H1 (cell line): ENCODE results near the gene MELK. TPM values are rescaled to one million over a fixed set of nuclear protein-coding genes. Genes with fewer than 3 reads are reported as not detected.

ENCODE experiments used
- ATF3 ChIP-seq: IDR thresholded peaks from 2 replicates; pipeline ENCODE4 v1.6.1; 2011; ENCODE audit warnings: low read depth, mild to moderate bottlenecking, low read length; ENCODE audit not compliant: insufficient read depth
- GABPA ChIP-seq: IDR thresholded peaks from 2 replicates; pipeline ENCODE4 v1.6.1; 2011; ENCODE audit warnings: mild to moderate bottlenecking, low read length, moderate library complexity, borderline replicate concordance; ENCODE audit not compliant: insufficient read depth
- JUN ChIP-seq: IDR thresholded peaks from 2 replicates; pipeline ENCODE4 v1.6.1; 2011; ENCODE audit warnings: low read depth, mild to moderate bottlenecking, improper control_type of control experiment, low read length
- KDM1A ChIP-seq: fragments of 200-600, 300-600 bp; sonication (generic); IDR thresholded peaks from 2 replicates; pipeline ENCODE4 v1.7.1; 2016; ENCODE audit warnings: mild to moderate bottlenecking, low read length, borderline replicate concordance
- POLR2AphosphoS5 ChIP-seq: IDR thresholded peaks from 2 replicates; pipeline ENCODE4 v1.6.1; 2011; ENCODE audit warnings: low read depth, low read length
- POU5F1 ChIP-seq: IDR thresholded peaks from 2 replicates; pipeline ENCODE4 v1.6.1; 2011; ENCODE audit warnings: low read depth, mild to moderate bottlenecking, low read length, moderate library complexity
- RNF2 ChIP-seq: fragments of 200-900, 300-1000 bp; sonication (generic); IDR thresholded peaks from 2 replicates; pipeline ENCODE4 v1.7.1; 2016; ENCODE audit warnings: borderline replicate concordance, low read depth, mild to moderate bottlenecking, antibody characterized with exemption, low read length; ENCODE audit not compliant: poor library complexity, severe bottlenecking; ENCODE audit errors: missing control alignments
- SIX5 ChIP-seq: IDR thresholded peaks from 2 replicates; pipeline ENCODE4 v1.6.1; 2011; ENCODE audit warnings: mild to moderate bottlenecking, low read depth, low read length
- SP1 ChIP-seq: IDR thresholded peaks from 2 replicates; pipeline ENCODE4 v1.6.1; 2011; ENCODE audit warnings: low read depth, low read length
- YY1 ChIP-seq: IDR thresholded peaks from 2 replicates; pipeline ENCODE4 v1.6.1; 2011; ENCODE audit warnings: low read depth, mild to moderate bottlenecking, low read length
- polyA plus RNA-seq, 7 experiments: library from polyadenylated mRNA; depleted of rRNA in 3 of 7; stranded (reverse) in 5 of 7; unstranded in 2 of 7; fragments of >200 nt in 5 of 7; fragments of 200-250 nt in 2 of 7; gene quantifications; 1 replicate in 5 of 7; 2 replicates in 1 of 7; 4 replicates in 1 of 7; pipeline versions ENCODE4 v1.2.1 to v1.2.3, GENCODE V29; 2011 to 2013; ENCODE audit warnings: missing spikeins in 2 of 7, mixed read lengths in 2 of 7
- total RNA-seq: library from RNA; stranded (reverse); fragmentation: NEBNext Ultra II Directional; extraction: Animal tissue kit (Norgen Biotek cat#: 25700); gene quantifications from 2 replicates; pipeline ENCODE4 v1.2.1, GENCODE V29; 2021
- TF ChIP-seq, protein P1 (sequence below): fragments of 300-600 bp; sonication (generic); IDR thresholded peaks from 2 replicates; pipeline ENCODE4 v1.7.1; 2012; ENCODE audit warnings: low read length, moderate library complexity, mild to moderate bottlenecking, inconsistent platforms; ENCODE audit not compliant: insufficient replicate concordance

MELK gene
- total and polyA plus RNA-seq, 2 of the 8 experiments (the other 6 are each of a cell fraction or from before 2014, with no cell fraction given) = 26.2 to 53.1 TPM

DNA sequence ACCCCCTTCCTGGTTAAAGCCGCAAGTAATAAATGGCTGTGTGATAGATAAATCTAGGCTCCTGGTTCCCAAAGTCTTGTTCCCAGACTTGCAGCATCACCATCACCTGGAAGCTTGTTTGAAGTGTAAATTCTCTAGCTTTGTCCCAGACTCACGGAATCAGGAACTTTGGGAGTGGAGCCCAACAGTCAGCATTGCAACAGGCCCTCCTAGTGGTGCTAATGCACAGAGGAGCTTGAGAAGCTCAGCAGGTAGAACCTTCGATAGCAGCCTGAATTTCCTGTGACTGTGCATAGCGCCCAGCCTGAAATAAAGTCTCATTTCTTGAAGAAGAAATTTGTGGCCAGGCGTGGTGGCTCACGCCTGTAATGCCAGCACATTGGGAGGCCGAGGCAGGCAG lies 30.3 kb upstream of the MELK start (continued):
- TF ChIP-seq, protein P1, sequence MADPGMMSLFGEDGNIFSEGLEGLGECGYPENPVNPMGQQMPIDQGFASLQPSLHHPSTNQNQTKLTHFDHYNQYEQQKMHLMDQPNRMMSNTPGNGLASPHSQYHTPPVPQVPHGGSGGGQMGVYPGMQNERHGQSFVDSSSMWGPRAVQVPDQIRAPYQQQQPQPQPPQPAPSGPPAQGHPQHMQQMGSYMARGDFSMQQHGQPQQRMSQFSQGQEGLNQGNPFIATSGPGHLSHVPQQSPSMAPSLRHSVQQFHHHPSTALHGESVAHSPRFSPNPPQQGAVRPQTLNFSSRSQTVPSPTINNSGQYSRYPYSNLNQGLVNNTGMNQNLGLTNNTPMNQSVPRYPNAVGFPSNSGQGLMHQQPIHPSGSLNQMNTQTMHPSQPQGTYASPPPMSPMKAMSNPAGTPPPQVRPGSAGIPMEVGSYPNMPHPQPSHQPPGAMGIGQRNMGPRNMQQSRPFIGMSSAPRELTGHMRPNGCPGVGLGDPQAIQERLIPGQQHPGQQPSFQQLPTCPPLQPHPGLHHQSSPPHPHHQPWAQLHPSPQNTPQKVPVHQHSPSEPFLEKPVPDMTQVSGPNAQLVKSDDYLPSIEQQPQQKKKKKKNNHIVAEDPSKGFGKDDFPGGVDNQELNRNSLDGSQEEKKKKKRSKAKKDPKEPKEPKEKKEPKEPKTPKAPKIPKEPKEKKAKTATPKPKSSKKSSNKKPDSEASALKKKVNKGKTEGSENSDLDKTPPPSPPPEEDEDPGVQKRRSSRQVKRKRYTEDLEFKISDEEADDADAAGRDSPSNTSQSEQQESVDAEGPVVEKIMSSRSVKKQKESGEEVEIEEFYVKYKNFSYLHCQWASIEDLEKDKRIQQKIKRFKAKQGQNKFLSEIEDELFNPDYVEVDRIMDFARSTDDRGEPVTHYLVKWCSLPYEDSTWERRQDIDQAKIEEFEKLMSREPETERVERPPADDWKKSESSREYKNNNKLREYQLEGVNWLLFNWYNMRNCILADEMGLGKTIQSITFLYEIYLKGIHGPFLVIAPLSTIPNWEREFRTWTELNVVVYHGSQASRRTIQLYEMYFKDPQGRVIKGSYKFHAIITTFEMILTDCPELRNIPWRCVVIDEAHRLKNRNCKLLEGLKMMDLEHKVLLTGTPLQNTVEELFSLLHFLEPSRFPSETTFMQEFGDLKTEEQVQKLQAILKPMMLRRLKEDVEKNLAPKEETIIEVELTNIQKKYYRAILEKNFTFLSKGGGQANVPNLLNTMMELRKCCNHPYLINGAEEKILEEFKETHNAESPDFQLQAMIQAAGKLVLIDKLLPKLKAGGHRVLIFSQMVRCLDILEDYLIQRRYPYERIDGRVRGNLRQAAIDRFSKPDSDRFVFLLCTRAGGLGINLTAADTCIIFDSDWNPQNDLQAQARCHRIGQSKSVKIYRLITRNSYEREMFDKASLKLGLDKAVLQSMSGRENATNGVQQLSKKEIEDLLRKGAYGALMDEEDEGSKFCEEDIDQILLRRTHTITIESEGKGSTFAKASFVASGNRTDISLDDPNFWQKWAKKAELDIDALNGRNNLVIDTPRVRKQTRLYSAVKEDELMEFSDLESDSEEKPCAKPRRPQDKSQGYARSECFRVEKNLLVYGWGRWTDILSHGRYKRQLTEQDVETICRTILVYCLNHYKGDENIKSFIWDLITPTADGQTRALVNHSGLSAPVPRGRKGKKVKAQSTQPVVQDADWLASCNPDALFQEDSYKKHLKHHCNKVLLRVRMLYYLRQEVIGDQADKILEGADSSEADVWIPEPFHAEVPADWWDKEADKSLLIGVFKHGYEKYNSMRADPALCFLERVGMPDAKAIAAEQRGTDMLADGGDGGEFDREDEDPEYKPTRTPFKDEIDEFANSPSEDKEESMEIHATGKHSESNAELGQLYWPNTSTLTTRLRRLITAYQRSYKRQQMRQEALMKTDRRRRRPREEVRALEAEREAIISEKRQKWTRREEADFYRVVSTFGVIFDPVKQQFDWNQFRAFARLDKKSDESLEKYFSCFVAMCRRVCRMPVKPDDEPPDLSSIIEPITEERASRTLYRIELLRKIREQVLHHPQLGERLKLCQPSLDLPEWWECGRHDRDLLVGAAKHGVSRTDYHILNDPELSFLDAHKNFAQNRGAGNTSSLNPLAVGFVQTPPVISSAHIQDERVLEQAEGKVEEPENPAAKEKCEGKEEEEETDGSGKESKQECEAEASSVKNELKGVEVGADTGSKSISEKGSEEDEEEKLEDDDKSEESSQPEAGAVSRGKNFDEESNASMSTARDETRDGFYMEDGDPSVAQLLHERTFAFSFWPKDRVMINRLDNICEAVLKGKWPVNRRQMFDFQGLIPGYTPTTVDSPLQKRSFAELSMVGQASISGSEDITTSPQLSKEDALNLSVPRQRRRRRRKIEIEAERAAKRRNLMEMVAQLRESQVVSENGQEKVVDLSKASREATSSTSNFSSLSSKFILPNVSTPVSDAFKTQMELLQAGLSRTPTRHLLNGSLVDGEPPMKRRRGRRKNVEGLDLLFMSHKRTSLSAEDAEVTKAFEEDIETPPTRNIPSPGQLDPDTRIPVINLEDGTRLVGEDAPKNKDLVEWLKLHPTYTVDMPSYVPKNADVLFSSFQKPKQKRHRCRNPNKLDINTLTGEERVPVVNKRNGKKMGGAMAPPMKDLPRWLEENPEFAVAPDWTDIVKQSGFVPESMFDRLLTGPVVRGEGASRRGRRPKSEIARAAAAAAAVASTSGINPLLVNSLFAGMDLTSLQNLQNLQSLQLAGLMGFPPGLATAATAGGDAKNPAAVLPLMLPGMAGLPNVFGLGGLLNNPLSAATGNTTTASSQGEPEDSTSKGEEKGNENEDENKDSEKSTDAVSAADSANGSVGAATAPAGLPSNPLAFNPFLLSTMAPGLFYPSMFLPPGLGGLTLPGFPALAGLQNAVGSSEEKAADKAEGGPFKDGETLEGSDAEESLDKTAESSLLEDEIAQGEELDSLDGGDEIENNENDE = no peak
- no peak for TF ChIP-seq GABPA
- TF ChIP-seq JUN = no peak
- no peak for TF ChIP-seq RNF2
- no peak for TF ChIP-seq SP1
- no peak for TF ChIP-seq POLR2AphosphoS5
- no peak for TF ChIP-seq POU5F1
- TF ChIP-seq KDM1A = no peak
- TF ChIP-seq ATF3 = no peak
- TF ChIP-seq YY1 = 0 out of 2 replicates have a peak, but pooled peaks have one; percentile 28
- no peak for TF ChIP-seq SIX5
